Stomach (tissue), 9 donors: ENCODE data around the gene CYP4F11. TPM values are rescaled to one million over a fixed set of nuclear protein-coding genes. Genes with fewer than 3 reads are reported as not detected.
A peak's percentile ranks its signal among the peaks of the same experiment; 100 is the strongest.

Experiments
- DNase-seq, 2 donors: peaks; one replicate each; pipeline versions ENCODE4 v3.0.0 to v3.0.0-alpha.2; 2013 to 2019
- H3K27ac ChIP-seq, 5 donors: fragments of 200-600 bp in 4 of 5; sonication (generic) in 4 of 5; one replicate each; pipeline ENCODE4 v1.5.1; 2013 to 2019; ENCODE audit warnings: mild to moderate bottlenecking in 1 of 5, moderate library complexity in 1 of 5
- H3K27me3 ChIP-seq, 3 donors: fragments of 200-600 bp; sonication (generic); one replicate each; pipeline ENCODE4 v1.5.1; 2017 to 2019; ENCODE audit warnings: mixed run types in 1 of 3
- H3K36me3 ChIP-seq, 4 donors: fragments of 200-600 bp; sonication (generic); 1 replicate in 3 of 4; 2 replicates in 1 of 4; pipeline ENCODE4 v1.5.1; 2016 to 2019
- H3K4me1 ChIP-seq, 4 donors: fragments of 200-600 bp; sonication (generic); one replicate each; pipeline ENCODE4 v1.5.1; 2016 to 2019
- H3K4me3 ChIP-seq, 4 donors: fragments of 200-600 bp; sonication (generic) in 3 of 4; one replicate each; pipeline ENCODE4 v1.5.1; 2016 to 2019; ENCODE audit warnings: mild to moderate bottlenecking in 1 of 4
- H3K9me3 ChIP-seq, 4 donors: fragments of 200-600 bp; sonication (generic); one replicate each; pipeline ENCODE4 v1.5.1; 2016 to 2019
- EP300 ChIP-seq: sonication (generic); formaldehyde crosslinking; IDR thresholded peaks from one replicate; pipeline ENCODE4 v1.6.1; 2017; ENCODE audit warnings: antibody characterized with exemption
- POLR2A ChIP-seq, 4 donors: fragments of 450-650 bp; IDR thresholded peaks; one replicate each; pipeline ENCODE4 v1.6.1; 2016; ENCODE audit warnings: antibody characterized with exemption in 4 of 4, control low read depth in 2 of 4, mild to moderate bottlenecking in 1 of 4, moderate library complexity in 1 of 4
- POLR2AphosphoS5 ChIP-seq, 3 donors: sonication (generic); formaldehyde crosslinking; IDR thresholded peaks; one replicate each; pipeline ENCODE4 v1.6.1; 2016; ENCODE audit warnings: antibody characterized with exemption in 3 of 3
- WGBS, 5 donors: extraction: QIAGEN DNeasy Blood & Tissue Kit in 3 of 5; methylation state at CpG; one replicate each; pipeline versions ENCODE4 v1.1.5 to v1.1.7; 2013 to 2018; 5-methylcytosine and 5-hydroxymethylcytosine counted together
- intact Hi-C: fragments of 100-400 bp; cut with DNase I; formaldehyde crosslinking; loops from one replicate; pipeline ENCODE4 v1.15.1; 2023; ENCODE audit warnings: low total_unique reads
- polyA plus RNA-seq, 3 donors: library from polyadenylated mRNA; stranded (reverse); fragments of 200-250 nt; gene quantifications; one replicate each; pipeline ENCODE4 v1.2.3, GENCODE V29; 2013
- total RNA-seq, 5 donors: library from RNA; depleted of rRNA; stranded (reverse); fragments of >200 nt; gene quantifications; one replicate each; pipeline versions ENCODE4 v1.1.0 to v1.2.3, GENCODE V29; 2014 to 2016
- TF ChIP-seq, protein P1 (sequence below), 7 experiments: fragments of 450-650 bp in 4 of 7; fragments of 200-600 bp in 3 of 7; sonication (generic) in 3 of 7; IDR thresholded peaks; one replicate each; pipeline ENCODE4 v1.5.1; 2016 to 2019; ENCODE audit warnings: antibody characterized with exemption in 7 of 7, control low read depth in 2 of 7, mild to moderate bottlenecking in 1 of 7
- donor health status: healthy with polysubstance abuse.
- donor health status: Bipolar disorder and iron deficiency.
- donor health status: healthy.

The CYP4F11 gene
- total and polyA plus RNA-seq, 8 donors = 0.18 to 20.0 (median 1.5) TPM; not detected in 1

DNA sequence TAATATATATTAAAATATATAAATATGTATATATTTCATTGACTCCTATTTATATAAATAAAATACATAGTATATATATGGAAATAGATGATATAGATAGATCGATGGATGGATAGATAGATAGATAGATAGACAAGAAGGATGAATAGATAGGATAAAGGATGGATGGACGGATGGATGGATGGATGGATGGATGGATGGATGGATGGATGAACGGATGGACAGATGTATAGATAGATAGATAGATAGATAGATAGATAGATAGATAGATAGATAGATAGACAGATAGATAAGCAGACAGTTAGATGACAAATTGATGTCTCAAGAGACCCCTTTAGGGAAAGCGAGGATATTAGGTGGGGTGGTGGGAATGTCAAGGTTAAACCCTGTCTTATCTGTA lies 15.1 kb downstream of the CYP4F11 start:
- no peak for DNase-seq
- H3K36me3 ChIP-seq = peaks cover 0 to 41% (median 11%) of the 10 kb centered on the region in 4 donors
- WGBS, 5 donors = 72 to 87% (median 80%) methylated on average over 4 of the region's 4 CpGs
- H3K27me3 ChIP-seq = peaks cover 0 to 3% (median 0%) of the 10 kb centered on the region in 3 donors
- H3K9me3 ChIP-seq = peaks cover 4 to 20% (median 16%) of the 10 kb centered on the region in 4 donors
- TF ChIP-seq, protein P1, sequence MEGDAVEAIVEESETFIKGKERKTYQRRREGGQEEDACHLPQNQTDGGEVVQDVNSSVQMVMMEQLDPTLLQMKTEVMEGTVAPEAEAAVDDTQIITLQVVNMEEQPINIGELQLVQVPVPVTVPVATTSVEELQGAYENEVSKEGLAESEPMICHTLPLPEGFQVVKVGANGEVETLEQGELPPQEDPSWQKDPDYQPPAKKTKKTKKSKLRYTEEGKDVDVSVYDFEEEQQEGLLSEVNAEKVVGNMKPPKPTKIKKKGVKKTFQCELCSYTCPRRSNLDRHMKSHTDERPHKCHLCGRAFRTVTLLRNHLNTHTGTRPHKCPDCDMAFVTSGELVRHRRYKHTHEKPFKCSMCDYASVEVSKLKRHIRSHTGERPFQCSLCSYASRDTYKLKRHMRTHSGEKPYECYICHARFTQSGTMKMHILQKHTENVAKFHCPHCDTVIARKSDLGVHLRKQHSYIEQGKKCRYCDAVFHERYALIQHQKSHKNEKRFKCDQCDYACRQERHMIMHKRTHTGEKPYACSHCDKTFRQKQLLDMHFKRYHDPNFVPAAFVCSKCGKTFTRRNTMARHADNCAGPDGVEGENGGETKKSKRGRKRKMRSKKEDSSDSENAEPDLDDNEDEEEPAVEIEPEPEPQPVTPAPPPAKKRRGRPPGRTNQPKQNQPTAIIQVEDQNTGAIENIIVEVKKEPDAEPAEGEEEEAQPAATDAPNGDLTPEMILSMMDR (IDR thresholded peaks at IDR 0.05) = no peak
- TF ChIP-seq POLR2AphosphoS5 (IDR thresholded peaks at IDR 0.05) (no peak), EP300 (no peak), POLR2A (IDR thresholded peaks at IDR 0.05) (no peak)
- intact Hi-C loops = no loop called here
- no peak overlapping the region for H3K27ac ChIP-seq
- no peak overlapping the region for H3K4me3 ChIP-seq
- H3K4me1 ChIP-seq = no peaks in the 10 kb centered on the region

GRCh38 chr19:15915109-15915508 lies 19.2 kb downstream of the CYP4F11 start:
- Histone ChIP-seq H3K27me3 (peaks cover 7 to 42% (median 9%) of the 10 kb centered on the region in 3 donors), H3K27ac (no peak overlapping the region), H3K9me3 (peaks cover 4 to 25% (median 16%) of the 10 kb centered on the region in 4 donors), H3K4me3 (no peak overlapping the region), H3K4me1 (peaks cover 0 to 7% (median 2%) of the 10 kb centered on the region in 4 donors), H3K36me3 (peaks cover 0 to 19% (median 8%) of the 10 kb centered on the region in 4 donors)
- DNase-seq = no peak
- TF ChIP-seq, protein P1 (IDR thresholded peaks at IDR 0.05) = no peak
- no peak for TF ChIP-seq EP300
- no peak for TF ChIP-seq POLR2A (IDR thresholded peaks at IDR 0.05)
- no peak for TF ChIP-seq POLR2AphosphoS5 (IDR thresholded peaks at IDR 0.05)
- 89 to 95% (median 91%) methylated on average over 2 of the region's 2 CpGs for WGBS, 5 donors
- intact Hi-C loops = no loop called here

GRCh38 chr19:15913830-15914229 lies 20.5 kb downstream of the CYP4F11 start:
- no peak overlapping the region for H3K27ac ChIP-seq
- 83 to 93% (median 90%) methylated on average over 6 to 8 of the region's 8 CpGs for WGBS, 5 donors
- intact Hi-C loops = no loop called here
- H3K4me3 ChIP-seq = no peak overlapping the region
- no peak for DNase-seq
- no peak for TF ChIP-seq POLR2A (IDR thresholded peaks at IDR 0.05)
- TF ChIP-seq EP300 = no peak
- TF ChIP-seq, protein P1 (IDR thresholded peaks at IDR 0.05) = no peak
- no peak for TF ChIP-seq POLR2AphosphoS5 (IDR thresholded peaks at IDR 0.05)
- H3K27me3 ChIP-seq = peaks cover 7 to 48% (median 9%) of the 10 kb centered on the region in 3 donors
- peaks cover 0 to 19% (median 8%) of the 10 kb centered on the region in 4 donors for H3K36me3 ChIP-seq
- peaks cover 0 to 7% (median 2%) of the 10 kb centered on the region in 4 donors for H3K4me1 ChIP-seq
- peaks cover 4 to 25% (median 16%) of the 10 kb centered on the region in 4 donors for H3K9me3 ChIP-seq

- Histone ChIP-seq H3K4me3 (no peak overlapping the region), H3K4me1 (peaks cover 0 to 7% (median 2%) of the 10 kb centered on the region in 4 donors), H3K36me3 (peaks cover 0 to 19% (median 8%) of the 10 kb centered on the region in 4 donors), H3K27ac (no peak overlapping the region), H3K9me3 (peaks cover 4 to 25% (median 16%) of the 10 kb centered on the region in 4 donors), H3K27me3 (peaks cover 7 to 51% (median 9%) of the 10 kb centered on the region in 3 donors)
- peak in 1 of 2 donors; percentile 13 for DNase-seq
- TF ChIP-seq, protein P1 (IDR thresholded peaks at IDR 0.05) = no peak
- TF ChIP-seq EP300 = no peak
- TF ChIP-seq POLR2AphosphoS5 (IDR thresholded peaks at IDR 0.05) = no peak
- TF ChIP-seq POLR2A (IDR thresholded peaks at IDR 0.05) = no peak
- intact Hi-C loops = no loop called here
- 53 to 70% (median 56%) methylated on average over 6 of the region's 6 CpGs for WGBS, 5 donors
These were observed 20.9 kb downstream of the CYP4F11 start for GRCh38 chr19:15913384-15913783.
